ENCODE data around the gene KIAA1549. TPM values are rescaled to one million over a fixed set of nuclear protein-coding genes. Genes with fewer than 3 reads are reported as not detected.

The KIAA1549 gene
- total RNA-seq, 2 donors from 2014 or later: 3.7 to 8.8 TPM

DNA sequence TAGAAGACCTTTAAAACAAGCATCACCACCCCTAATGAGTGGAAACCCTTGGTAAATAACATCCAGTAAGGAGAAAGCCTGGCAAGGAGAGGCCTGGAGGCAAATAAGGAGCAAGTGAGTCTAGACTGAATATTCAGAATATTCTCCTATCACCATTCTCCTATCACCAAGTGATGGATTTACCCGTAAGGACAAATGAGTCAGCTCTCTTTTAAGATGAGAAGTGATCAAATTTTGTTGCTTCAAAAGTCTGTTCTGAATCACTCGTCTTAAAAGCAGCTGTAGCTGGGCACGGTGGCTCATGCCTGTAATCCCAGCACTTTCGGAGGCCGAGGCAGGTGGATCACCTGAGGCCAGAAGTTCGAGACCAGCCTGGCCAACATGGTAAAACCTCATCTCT is 28.4 kb downstream of the KIAA1549 start:
- DNase-seq (ENCODE audit: low spot score): no peak
- H3K36me3 ChIP-seq: no peaks in the 10 kb centered on the region
- no peaks in the 10 kb centered on the region for H3K27me3 ChIP-seq (replicated peaks; ENCODE audit: insufficient read depth)
- no peak overlapping the region for H3K4me3 ChIP-seq
- H3K9me3 ChIP-seq: no peaks in the 10 kb centered on the region
- TF ChIP-seq POLR2A (IDR thresholded peaks at IDR 0.05) (no peak), CTCF (IDR thresholded peaks at IDR 0.05) (no peak), POLR2AphosphoS5 (IDR thresholded peaks at IDR 0.05) (no peak)
- H3K27ac ChIP-seq: no peak overlapping the region
- 97% methylated on average over 6 of the region's 6 CpGs for WGBS
- H3K4me1 ChIP-seq (replicated peaks): no peaks in the 10 kb centered on the region
- intact Hi-C loops (cut with DNase I): no loop called here

DNA sequence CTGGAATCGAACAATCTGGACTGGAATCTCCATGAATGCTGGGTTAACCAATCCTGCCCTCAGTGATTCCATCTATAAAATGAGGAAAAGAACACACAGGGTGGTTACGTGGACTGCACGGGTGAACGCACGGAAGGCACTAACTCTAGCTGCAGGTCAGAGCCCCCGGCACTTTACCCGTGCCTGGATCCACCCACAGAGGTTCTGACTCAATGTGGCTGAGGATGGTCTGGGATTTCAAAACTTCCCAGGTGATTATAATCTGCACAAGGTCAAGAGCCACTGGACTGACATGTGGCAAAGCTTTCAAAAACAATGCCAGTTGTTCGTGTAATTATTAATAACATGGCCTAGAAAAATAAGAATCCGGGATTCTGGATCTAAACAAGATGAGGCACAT is 29.2 kb downstream of the KIAA1549 start:
- 82% methylated on average over 9 of the region's 9 CpGs for WGBS
- Histone ChIP-seq H3K36me3 (no peaks in the 10 kb centered on the region), H3K4me1 (replicated peaks) (no peaks in the 10 kb centered on the region), H3K9me3 (no peaks in the 10 kb centered on the region), H3K27me3 (replicated peaks; ENCODE audit: insufficient read depth) (no peaks in the 10 kb centered on the region), H3K4me3 (no peak overlapping the region), H3K27ac (no peak overlapping the region)
- intact Hi-C loops (cut with DNase I): no loop called here
- TF ChIP-seq CTCF (IDR thresholded peaks at IDR 0.05) (no peak), POLR2A (IDR thresholded peaks at IDR 0.05) (no peak), POLR2AphosphoS5 (IDR thresholded peaks at IDR 0.05) (no peak)
- no peak for DNase-seq (ENCODE audit: low spot score)

DNA sequence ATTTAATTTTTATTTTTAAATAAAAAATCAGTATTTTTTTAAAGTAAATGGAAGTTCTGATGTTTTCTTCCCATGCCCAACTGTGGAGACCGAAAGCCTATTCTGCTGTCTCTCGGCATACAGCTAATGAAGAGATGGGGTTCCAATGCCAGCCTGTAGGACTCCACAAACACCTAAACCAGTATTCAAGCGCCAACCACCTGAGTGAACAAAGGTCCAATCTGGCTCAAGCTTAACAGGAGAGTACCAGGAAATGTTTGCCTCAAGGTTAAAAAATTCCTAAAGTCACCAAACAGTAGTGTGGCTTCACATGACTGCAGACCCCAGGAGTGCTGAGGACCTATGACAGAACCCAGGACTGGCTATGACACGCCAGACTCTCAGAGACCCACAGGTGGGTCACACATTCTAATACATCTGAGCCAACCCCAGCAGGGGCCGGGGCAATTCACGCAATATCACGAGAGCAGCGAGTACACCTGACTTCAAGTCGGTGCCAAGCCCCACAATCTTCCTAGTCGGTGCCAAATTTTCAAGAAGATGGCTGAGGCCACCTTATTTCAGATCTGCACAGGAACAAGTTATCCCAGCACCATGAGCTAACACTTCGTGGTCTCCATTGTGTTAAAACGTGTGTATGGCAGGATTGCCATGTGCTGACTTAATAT is 31.6 kb downstream of the KIAA1549 start:
- 93% methylated on average over 12 of the region's 12 CpGs for WGBS
- intact Hi-C loops (cut with DNase I): no loop called here
- H3K4me3 ChIP-seq: no peak overlapping the region
- H3K36me3 ChIP-seq: no peaks in the 10 kb centered on the region
- no peak overlapping the region for H3K27ac ChIP-seq
- no peaks in the 10 kb centered on the region for H3K27me3 ChIP-seq (replicated peaks; ENCODE audit: insufficient read depth)
- no peaks in the 10 kb centered on the region for H3K9me3 ChIP-seq
- no peak for DNase-seq (ENCODE audit: low spot score)
- TF ChIP-seq CTCF (IDR thresholded peaks at IDR 0.05) (no peak), POLR2AphosphoS5 (IDR thresholded peaks at IDR 0.05) (no peak), POLR2A (IDR thresholded peaks at IDR 0.05) (no peak)
- no peaks in the 10 kb centered on the region for H3K4me1 ChIP-seq (replicated peaks)

DNA sequence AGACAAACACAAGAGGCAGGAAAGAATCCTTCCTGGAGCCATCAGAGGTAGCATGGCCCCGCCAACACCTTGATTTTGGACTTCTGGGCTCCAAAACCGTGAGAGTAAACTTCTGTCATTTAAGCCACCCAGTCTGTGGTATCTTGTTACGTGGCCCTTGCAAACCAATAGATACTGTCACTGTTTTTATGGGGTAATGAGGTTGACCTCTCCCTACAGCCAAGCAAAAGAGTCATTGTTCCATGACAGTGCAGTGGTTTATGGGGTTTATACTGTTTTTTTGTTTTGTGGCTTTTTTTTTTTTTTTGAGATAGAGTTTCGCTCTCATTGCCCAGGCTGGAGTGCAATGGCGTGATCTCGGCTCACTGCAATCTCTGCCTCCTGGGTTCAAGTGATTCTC is 32.8 kb downstream of the KIAA1549 start:
- H3K27me3 ChIP-seq (replicated peaks; ENCODE audit: insufficient read depth): no peaks in the 10 kb centered on the region
- H3K27ac ChIP-seq: no peak overlapping the region
- 88% methylated on average over 6 of the region's 6 CpGs for WGBS
- H3K9me3 ChIP-seq: no peaks in the 10 kb centered on the region
- no peaks in the 10 kb centered on the region for H3K36me3 ChIP-seq
- no peak overlapping the region for H3K4me3 ChIP-seq
- TF ChIP-seq POLR2A (IDR thresholded peaks at IDR 0.05) (no peak), POLR2AphosphoS5 (IDR thresholded peaks at IDR 0.05) (no peak), CTCF (IDR thresholded peaks at IDR 0.05) (no peak)
- intact Hi-C loops (cut with DNase I): no loop called here
- no peak for DNase-seq (ENCODE audit: low spot score)
- H3K4me1 ChIP-seq (replicated peaks): no peaks in the 10 kb centered on the region

GRCh38 chr7:138945821-138946220 is 35.4 kb downstream of the KIAA1549 start:
- Histone ChIP-seq H3K4me3 (no peak overlapping the region), H3K36me3 (no peaks in the 10 kb centered on the region), H3K4me1 (replicated peaks) (no peaks in the 10 kb centered on the region), H3K27ac (no peak overlapping the region), H3K27me3 (replicated peaks; ENCODE audit: insufficient read depth) (no peaks in the 10 kb centered on the region), H3K9me3 (no peaks in the 10 kb centered on the region)
- no peak for TF ChIP-seq CTCF (IDR thresholded peaks at IDR 0.05)
- no peak for TF ChIP-seq POLR2A (IDR thresholded peaks at IDR 0.05)
- TF ChIP-seq POLR2AphosphoS5 (IDR thresholded peaks at IDR 0.05): no peak
- WGBS: 73% methylated on average over 3 of the region's 3 CpGs
- no peak for DNase-seq (ENCODE audit: low spot score)
- intact Hi-C loops (cut with DNase I): no loop called here
